ENCODE results near the gene PIGR.
A peak's percentile ranks its signal among the peaks of the same experiment; 100 is the strongest.

GRCh38 chr1:206911064-206911663, 35.1 kb downstream of the PIGR start:
- TF ChIP-seq CTCF (conservative IDR thresholded peaks at IDR 0.05; ENCODE audit: low read depth, low read length): peak; percentile 98
- no peak for TF ChIP-seq EZH2 (IDR thresholded peaks at IDR 0.05; ENCODE audit: low read length, unreplicated experiment)

All from PC-3 (cell line).